Measurements from ENCODE around the gene ANKRD45.

Gene ANKRD45

DNA sequence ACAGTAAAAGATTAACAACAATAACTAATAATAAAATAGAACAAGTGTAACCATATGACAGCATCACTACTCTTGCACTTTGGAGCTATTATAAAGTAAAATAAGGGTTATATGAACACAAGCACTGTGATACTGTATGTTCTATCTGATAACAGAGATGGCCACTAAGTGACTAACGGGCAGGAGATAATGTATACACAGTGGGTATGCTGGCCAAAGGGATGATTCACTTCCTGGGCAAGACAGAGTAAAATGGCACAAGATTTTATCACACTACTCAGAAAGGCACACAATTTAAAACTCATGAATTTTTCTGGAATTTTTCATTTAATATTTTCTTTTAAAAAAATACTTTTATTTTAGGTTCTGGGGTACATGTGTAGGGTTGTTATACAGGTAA lies 79.1 kb downstream of the ANKRD45 start:
- TF ChIP-seq, protein P1, sequence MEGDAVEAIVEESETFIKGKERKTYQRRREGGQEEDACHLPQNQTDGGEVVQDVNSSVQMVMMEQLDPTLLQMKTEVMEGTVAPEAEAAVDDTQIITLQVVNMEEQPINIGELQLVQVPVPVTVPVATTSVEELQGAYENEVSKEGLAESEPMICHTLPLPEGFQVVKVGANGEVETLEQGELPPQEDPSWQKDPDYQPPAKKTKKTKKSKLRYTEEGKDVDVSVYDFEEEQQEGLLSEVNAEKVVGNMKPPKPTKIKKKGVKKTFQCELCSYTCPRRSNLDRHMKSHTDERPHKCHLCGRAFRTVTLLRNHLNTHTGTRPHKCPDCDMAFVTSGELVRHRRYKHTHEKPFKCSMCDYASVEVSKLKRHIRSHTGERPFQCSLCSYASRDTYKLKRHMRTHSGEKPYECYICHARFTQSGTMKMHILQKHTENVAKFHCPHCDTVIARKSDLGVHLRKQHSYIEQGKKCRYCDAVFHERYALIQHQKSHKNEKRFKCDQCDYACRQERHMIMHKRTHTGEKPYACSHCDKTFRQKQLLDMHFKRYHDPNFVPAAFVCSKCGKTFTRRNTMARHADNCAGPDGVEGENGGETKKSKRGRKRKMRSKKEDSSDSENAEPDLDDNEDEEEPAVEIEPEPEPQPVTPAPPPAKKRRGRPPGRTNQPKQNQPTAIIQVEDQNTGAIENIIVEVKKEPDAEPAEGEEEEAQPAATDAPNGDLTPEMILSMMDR (IDR thresholded peaks at IDR 0.05; ENCODE audit: low read depth, low read length, missing control alignments) = no peak
- in situ Hi-C loops (cut with HindIII; ENCODE audit: low sequenced_read_pairs) = no loop called here
- H3K4me3 ChIP-seq (ENCODE audit: low read depth, low read length) = no peak overlapping the region
- no peak for DNase-seq (ENCODE audit: low read depth)

DNA sequence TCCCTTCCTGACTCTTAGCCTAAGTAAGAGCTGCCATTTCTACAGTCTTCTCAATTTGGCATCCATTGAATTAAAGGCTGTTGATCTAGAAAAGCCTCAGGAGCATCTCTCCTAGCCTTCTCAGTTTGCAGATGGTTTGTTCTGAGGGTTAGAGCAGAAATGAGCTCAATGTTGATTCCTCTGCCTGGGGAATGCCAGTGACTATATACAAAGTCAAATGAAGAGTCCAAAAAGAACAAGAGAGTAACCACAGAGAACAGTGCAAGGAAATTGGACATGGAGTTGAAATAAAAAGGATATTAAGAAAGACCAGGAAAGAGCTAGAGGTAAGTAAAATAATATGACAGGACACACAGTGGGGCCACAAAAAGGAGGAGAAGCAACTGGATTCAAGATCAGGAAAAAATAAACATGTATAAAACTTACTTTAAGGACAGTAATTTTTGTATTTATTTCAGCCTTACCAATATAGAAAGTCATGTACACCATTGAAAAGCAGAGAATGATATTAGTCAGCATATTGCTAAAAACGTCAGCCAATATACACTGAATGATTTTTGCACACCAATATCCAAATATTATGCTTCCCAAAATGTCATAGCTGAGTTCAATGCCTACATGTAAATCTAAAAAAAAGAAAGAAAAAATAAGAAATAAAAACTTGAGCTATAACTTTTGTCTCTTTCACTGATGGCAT lies 88.1 kb downstream of the ANKRD45 start:
- H3K4me3 ChIP-seq (ENCODE audit: low read depth, low read length) = no peak overlapping the region
- TF ChIP-seq, protein P1 (IDR thresholded peaks at IDR 0.05; ENCODE audit: low read depth, low read length, missing control alignments) = no peak
- DNase-seq (ENCODE audit: low read depth) = no peak
- in situ Hi-C loops (cut with HindIII; ENCODE audit: low sequenced_read_pairs) = no loop called here

DNA sequence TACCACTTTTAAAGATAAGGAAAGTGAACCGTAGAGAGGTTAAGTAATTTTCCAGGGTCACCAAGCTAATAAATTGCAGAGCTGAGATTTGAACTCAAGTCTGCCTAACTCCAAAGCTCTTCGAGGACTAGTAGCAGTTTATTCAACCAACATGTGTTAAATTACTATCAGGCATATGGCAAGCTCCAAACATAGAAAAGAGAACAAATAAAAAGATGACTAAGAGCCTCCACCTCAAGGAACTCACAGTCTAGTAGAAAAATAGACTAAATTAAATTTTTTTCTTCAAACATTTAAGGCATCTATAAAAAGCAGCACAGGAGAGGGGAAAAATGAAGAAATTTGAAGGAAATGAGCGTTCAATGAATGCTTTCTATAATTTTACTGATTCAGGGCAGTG lies 89.0 kb downstream of the ANKRD45 start:
- in situ Hi-C loops (cut with HindIII; ENCODE audit: low sequenced_read_pairs) = no loop called here
- no peak overlapping the region for H3K4me3 ChIP-seq (ENCODE audit: low read depth, low read length)
- TF ChIP-seq, protein P1 (IDR thresholded peaks at IDR 0.05; ENCODE audit: low read depth, low read length, missing control alignments) = no peak
- DNase-seq (ENCODE audit: low read depth) = no peak

DNA sequence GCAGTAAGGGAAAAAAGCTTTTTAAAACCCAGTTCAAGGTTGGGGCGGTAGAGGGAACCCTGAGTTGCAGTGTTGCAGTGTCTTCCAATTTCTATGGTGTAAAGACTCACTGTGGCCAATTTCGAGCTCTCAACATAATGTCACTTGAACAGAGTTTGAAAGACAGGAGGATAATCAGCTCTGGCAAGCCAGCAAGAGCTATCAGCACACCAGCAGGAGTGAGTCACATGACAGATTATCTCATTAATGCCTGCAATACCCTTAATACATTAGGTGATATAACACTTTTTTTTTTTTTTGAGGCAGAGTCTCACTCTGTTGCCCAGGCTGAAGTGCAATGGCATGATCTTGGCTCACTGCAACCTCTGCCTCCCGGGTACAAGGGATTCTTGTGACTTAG lies 89.6 kb downstream of the ANKRD45 start:
- in situ Hi-C loops (cut with HindIII; ENCODE audit: low sequenced_read_pairs) = no loop called here
- no peak for DNase-seq (ENCODE audit: low read depth)
- no peak overlapping the region for H3K4me3 ChIP-seq (ENCODE audit: low read depth, low read length)
- TF ChIP-seq, protein P1 (IDR thresholded peaks at IDR 0.05; ENCODE audit: low read depth, low read length, missing control alignments) = no peak

DNA sequence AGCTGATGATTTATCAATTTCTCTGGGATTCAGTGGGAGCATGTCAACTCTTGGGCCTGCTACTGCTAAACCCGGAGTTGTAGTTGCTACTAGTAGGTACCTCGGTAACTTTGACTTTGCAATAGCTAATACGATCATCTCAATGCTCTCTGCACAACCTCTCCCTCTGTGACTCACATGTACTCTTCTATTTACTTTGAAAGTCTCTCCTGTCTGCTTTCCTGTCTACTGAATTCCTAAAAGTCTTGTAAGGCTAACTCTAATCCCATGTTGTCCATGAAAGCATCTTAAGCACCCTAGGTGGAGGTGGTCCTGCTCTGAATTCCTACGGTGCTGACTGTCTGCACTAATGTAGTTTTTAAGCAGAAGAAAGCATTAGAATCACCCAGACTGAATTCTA lies 96.1 kb downstream of the ANKRD45 start:
- DNase-seq (ENCODE audit: low read depth) = no peak
- H3K4me3 ChIP-seq (ENCODE audit: low read depth, low read length) = no peak overlapping the region
- TF ChIP-seq, protein P1 (IDR thresholded peaks at IDR 0.05; ENCODE audit: low read depth, low read length, missing control alignments) = no peak
- in situ Hi-C loops (cut with HindIII; ENCODE audit: low sequenced_read_pairs) = no loop called here

DNA sequence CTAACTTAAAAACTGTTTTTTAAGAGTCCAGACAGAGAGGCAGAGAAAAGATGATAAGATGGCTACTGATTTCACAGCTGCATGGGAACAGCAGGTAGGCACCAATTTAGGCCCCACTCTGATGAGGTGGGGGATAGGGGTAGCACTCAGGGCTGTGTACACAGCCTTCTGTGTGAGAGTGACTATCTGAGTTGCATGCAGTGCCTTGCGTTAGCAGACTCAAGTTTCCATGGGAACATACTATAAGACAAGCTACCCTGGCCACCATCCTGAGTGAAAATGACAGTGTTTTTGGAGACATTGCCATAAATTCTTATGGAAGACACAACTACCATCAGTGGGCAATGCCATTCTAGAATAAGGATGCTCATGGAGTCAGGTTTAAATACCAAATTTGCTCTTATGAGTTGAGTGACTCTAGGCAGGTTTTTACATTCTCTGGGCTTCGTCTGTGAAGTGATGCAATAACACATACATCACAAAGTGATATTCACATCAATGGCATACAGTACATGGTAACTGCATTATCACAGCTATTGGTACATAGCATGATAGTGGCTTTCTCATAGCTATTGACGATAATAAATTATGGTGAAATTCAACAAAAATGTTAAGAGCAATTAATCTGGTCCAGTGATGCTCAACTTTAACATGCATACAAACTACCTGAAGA lies 97.3 kb downstream of the ANKRD45 start:
- in situ Hi-C loops (cut with HindIII; ENCODE audit: low sequenced_read_pairs) = no loop called here
- H3K4me3 ChIP-seq (ENCODE audit: low read depth, low read length) = no peak overlapping the region
- TF ChIP-seq, protein P1 (IDR thresholded peaks at IDR 0.05; ENCODE audit: low read depth, low read length, missing control alignments) = no peak
- DNase-seq (ENCODE audit: low read depth) = no peak
